Effector memory CD4-positive, alpha-beta T cell (primary cell): ENCODE data around the gene NR2C2.

Experiments
- DNase-seq, 3 donors: peaks; one replicate each; pipeline ENCODE4 v3.0.0-alpha.2; 2020
- H3K27ac ChIP-seq: 2 replicates; pipeline ENCODE4 v1.7.0; 2013; ENCODE audit warnings: mild to moderate bottlenecking, low read length, moderate library complexity; ENCODE audit not compliant: insufficient read depth, poor library complexity, severe bottlenecking
- H3K27me3 ChIP-seq: replicated peaks from 2 replicates; pipeline ENCODE4 v1.7.0; 2013; ENCODE audit warnings: mild to moderate bottlenecking, low read length; ENCODE audit not compliant: insufficient read depth, control insufficient read depth, poor library complexity, severe bottlenecking
- H3K36me3 ChIP-seq: 2 replicates; pipeline ENCODE4 v1.7.0; 2013; ENCODE audit warnings: mild to moderate bottlenecking, low read length, moderate library complexity; ENCODE audit not compliant: control insufficient read depth, insufficient read depth
- H3K4me1 ChIP-seq: 2 replicates; pipeline ENCODE4 v1.7.0; 2013; ENCODE audit warnings: low read length, mild to moderate bottlenecking; ENCODE audit not compliant: control insufficient read depth, insufficient read depth, poor library complexity, severe bottlenecking
- H3K4me3 ChIP-seq: 2 replicates; pipeline ENCODE4 v1.7.0; 2013; ENCODE audit warnings: low read length, low read depth, mild to moderate bottlenecking; ENCODE audit not compliant: insufficient read depth, poor library complexity, severe bottlenecking
- H3K9me3 ChIP-seq: 2 replicates; pipeline ENCODE4 v1.7.0; 2013; ENCODE audit warnings: mild to moderate bottlenecking, low read length, moderate library complexity; ENCODE audit not compliant: control insufficient read depth

Gene NR2C2

GRCh38 chr3:14907043-14907966 is 40.1 kb upstream of the NR2C2 start:
- no peak for DNase-seq
- Histone ChIP-seq H3K4me3 (no peak overlapping the region), H3K9me3 (no peaks in the 10 kb centered on the region)

GRCh38 chr3:14909250-14909649 is 38.1 kb upstream of the NR2C2 start:
- Histone ChIP-seq H3K9me3 (no peaks in the 10 kb centered on the region), H3K4me3 (no peak overlapping the region), H3K27me3 (no peaks in the 10 kb centered on the region), H3K36me3 (no peaks in the 10 kb centered on the region), H3K4me1 (no peaks in the 10 kb centered on the region), H3K27ac (no peak overlapping the region)
- DNase-seq: no peak

More at GRCh38 chr3:14907043-14907966, 40.1 kb upstream of the NR2C2 start:
- Histone ChIP-seq H3K27ac (no peak overlapping the region), H3K36me3 (no peaks in the 10 kb centered on the region), H3K27me3 (no peaks in the 10 kb centered on the region), H3K4me1 (no peaks in the 10 kb centered on the region)

DNA sequence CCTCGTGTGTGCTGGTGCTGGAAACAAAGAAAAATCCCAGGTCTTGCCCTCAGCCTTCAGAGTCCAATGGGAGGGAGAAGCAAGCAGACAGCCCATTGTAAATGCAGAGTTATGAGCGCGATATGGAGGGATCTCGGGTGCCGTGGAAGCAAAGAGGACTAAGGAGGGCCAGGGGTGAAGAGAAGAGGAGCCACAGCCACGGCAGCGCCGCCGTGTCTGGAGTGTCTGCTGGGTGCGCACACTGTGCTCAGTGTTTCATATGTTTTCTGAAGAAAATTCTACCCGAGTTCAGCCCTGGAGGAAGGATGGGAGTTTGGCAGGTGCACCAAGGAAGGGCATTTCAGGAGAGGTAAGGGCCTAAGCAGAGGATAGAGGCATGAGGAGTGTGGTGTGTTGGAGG is 35.7 kb upstream of the NR2C2 start:
- no peak for DNase-seq
- Histone ChIP-seq H3K4me1 (no peaks in the 10 kb centered on the region), H3K27ac (no peak overlapping the region), H3K4me3 (no peak overlapping the region), H3K9me3 (no peaks in the 10 kb centered on the region), H3K27me3 (no peaks in the 10 kb centered on the region), H3K36me3 (no peaks in the 10 kb centered on the region)

- Histone ChIP-seq H3K9me3 (no peaks in the 10 kb centered on the region), H3K27me3 (no peaks in the 10 kb centered on the region), H3K4me1 (no peaks in the 10 kb centered on the region), H3K4me3 (no peak overlapping the region), H3K27ac (no peak overlapping the region), H3K36me3 (no peaks in the 10 kb centered on the region)
- no peak for DNase-seq
Observed at GRCh38 chr3:14913071-14913925, 34.1 kb upstream of the NR2C2 start.

GRCh38 chr3:14913926-14914778 is 33.2 kb upstream of the NR2C2 start:
- Histone ChIP-seq H3K4me1 (no peaks in the 10 kb centered on the region), H3K27ac (no peak overlapping the region), H3K27me3 (no peaks in the 10 kb centered on the region), H3K36me3 (no peaks in the 10 kb centered on the region), H3K9me3 (no peaks in the 10 kb centered on the region), H3K4me3 (no peak overlapping the region)
- DNase-seq: no peak

- no peak for DNase-seq
- Histone ChIP-seq H3K27ac (no peak overlapping the region), H3K4me1 (no peaks in the 10 kb centered on the region), H3K4me3 (no peak overlapping the region), H3K27me3 (no peaks in the 10 kb centered on the region), H3K9me3 (no peaks in the 10 kb centered on the region), H3K36me3 (no peaks in the 10 kb centered on the region)
Observed at GRCh38 chr3:14914779-14915117, 32.6 kb upstream of the NR2C2 start.

- Histone ChIP-seq H3K4me1 (no peaks in the 10 kb centered on the region), H3K27ac (no peak overlapping the region), H3K27me3 (no peaks in the 10 kb centered on the region), H3K36me3 (no peaks in the 10 kb centered on the region), H3K4me3 (no peak overlapping the region), H3K9me3 (no peaks in the 10 kb centered on the region)
- DNase-seq: peak in 2 of 3 donors; percentile 3 to 19
Observed at GRCh38 chr3:14915636-14916222, 31.7 kb upstream of the NR2C2 start.

DNA sequence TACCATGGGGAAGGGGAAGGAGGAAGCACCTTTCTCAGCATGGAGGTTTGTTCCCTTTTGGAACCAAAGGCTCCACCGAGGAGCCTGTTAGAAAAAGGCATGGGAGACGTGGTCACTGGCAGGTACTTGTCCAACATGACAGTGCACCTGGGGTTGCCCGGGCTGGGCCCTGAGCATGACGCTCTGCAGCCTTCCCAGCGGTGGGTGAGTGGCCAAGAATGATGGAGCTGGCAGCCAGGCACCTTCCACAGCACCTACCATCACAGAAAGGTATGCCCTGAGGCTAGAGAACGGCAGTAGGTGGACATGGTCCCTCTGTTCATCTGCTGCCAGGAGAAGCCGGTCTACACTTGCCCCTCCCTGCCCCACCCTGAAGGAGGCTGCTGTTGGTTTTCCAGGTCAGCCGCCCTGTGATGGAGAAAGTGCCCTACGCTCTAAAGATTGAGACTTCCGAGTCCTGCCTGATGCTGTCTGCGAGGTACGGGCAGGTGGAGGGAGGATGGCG is 29.0 kb upstream of the NR2C2 start:
- Histone ChIP-seq H3K4me3 (no peak overlapping the region), H3K9me3 (no peaks in the 10 kb centered on the region), H3K36me3 (no peaks in the 10 kb centered on the region), H3K27ac (no peak overlapping the region), H3K27me3 (no peaks in the 10 kb centered on the region), H3K4me1 (no peaks in the 10 kb centered on the region)
- DNase-seq: no peak

DNA sequence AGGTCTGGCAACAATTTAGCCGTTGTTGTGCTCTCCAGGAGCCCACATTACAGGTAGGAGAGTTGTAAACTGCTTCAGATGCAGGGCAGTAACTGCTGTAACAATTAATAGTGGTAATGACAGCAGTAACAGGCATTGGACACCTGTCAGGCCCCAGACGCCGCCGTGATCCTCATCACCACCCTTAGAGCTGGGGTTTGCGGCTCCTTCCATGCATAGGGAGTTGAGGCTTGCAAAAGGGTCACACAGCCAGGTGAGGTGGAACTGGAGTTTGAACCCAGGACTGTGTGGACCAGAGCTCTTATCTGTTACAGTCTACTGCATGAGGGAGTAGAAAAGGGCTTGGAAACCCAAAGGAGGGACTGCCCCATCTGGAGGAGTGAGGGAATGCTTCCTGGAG is 26.8 kb upstream of the NR2C2 start:
- no peaks in the 10 kb centered on the region for H3K27me3 ChIP-seq
- H3K9me3 ChIP-seq: no peaks in the 10 kb centered on the region
- H3K4me3 ChIP-seq: no peak overlapping the region
- H3K4me1 ChIP-seq: no peaks in the 10 kb centered on the region
- H3K27ac ChIP-seq: no peak overlapping the region
- no peaks in the 10 kb centered on the region for H3K36me3 ChIP-seq
- no peak for DNase-seq
